Measurements from ENCODE around the gene ASB2.

GRCh38 chr14:93947282-93947681, 29.1 kb downstream of the ASB2 start:
- TF ChIP-seq, protein P1, sequence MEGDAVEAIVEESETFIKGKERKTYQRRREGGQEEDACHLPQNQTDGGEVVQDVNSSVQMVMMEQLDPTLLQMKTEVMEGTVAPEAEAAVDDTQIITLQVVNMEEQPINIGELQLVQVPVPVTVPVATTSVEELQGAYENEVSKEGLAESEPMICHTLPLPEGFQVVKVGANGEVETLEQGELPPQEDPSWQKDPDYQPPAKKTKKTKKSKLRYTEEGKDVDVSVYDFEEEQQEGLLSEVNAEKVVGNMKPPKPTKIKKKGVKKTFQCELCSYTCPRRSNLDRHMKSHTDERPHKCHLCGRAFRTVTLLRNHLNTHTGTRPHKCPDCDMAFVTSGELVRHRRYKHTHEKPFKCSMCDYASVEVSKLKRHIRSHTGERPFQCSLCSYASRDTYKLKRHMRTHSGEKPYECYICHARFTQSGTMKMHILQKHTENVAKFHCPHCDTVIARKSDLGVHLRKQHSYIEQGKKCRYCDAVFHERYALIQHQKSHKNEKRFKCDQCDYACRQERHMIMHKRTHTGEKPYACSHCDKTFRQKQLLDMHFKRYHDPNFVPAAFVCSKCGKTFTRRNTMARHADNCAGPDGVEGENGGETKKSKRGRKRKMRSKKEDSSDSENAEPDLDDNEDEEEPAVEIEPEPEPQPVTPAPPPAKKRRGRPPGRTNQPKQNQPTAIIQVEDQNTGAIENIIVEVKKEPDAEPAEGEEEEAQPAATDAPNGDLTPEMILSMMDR (IDR thresholded peaks at IDR 0.05) = no peak
- no peak for TF ChIP-seq POLR2AphosphoS5 (IDR thresholded peaks at IDR 0.05; ENCODE audit: insufficient read depth in 1 of 2, low read depth in 1 of 2)
